Activated T-cell treated with anti-CD3 and anti-CD28 coated beads, Interleukin-2, amount 50 U/mL, for 24 hours (primary cell): ENCODE results near the gene TOGARAM1.
A peak's percentile ranks its signal among the peaks of the same experiment; 100 is the strongest.

ENCODE experiments used
- DNase-seq: peaks from one replicate; pipeline ENCODE4 v3.0.0-alpha.2; 2020
- H3K27ac Mint-ChIP-seq: 2 replicates; pipeline ENCODE4 v1.8.0; 2020; ENCODE audit warnings: mild to moderate bottlenecking, mixed read lengths
- H3K27me3 Mint-ChIP-seq: 2 replicates; pipeline ENCODE4 v1.8.0; 2020; ENCODE audit warnings: mixed read lengths
- H3K36me3 Mint-ChIP-seq: 2 replicates; pipeline ENCODE4 v1.8.0; 2020; ENCODE audit warnings: low read depth, mixed read lengths
- H3K4me1 Mint-ChIP-seq: 2 replicates; pipeline ENCODE4 v1.8.0; 2020; ENCODE audit warnings: low read depth, mixed read lengths
- H3K4me3 Mint-ChIP-seq: 2 replicates; pipeline ENCODE4 v1.8.0; 2020; ENCODE audit warnings: mild to moderate bottlenecking, moderate library complexity, mixed read lengths
- H3K9me3 Mint-ChIP-seq: 2 replicates; pipeline ENCODE4 v1.8.0; 2020; ENCODE audit warnings: mixed read lengths

The TOGARAM1 gene

GRCh38 chr14:44961554-44962333 is at the start of gene TOGARAM1, which contains the start of gene KLHL28:
TSS of gene TOGARAM1 (plus strand) at chr14:44962190. CDS start at chr14:44962422, 232 bp downstream.
TSS of gene KLHL28 (minus strand) at chr14:44961947. CDS start at chr14:44945928, 16,019 bp downstream.
- peaks cover 17% of the 10 kb centered on the region for H3K36me3 Mint-ChIP-seq
- peaks cover 60% of the 10 kb centered on the region for H3K4me1 Mint-ChIP-seq
- no peak within 1 kb of the TSS for H3K4me3 Mint-ChIP-seq

GRCh38 chr14:44914849-44915248 is 47.1 kb upstream of the TOGARAM1 start:
- Mint-ChIP-seq H3K36me3 (no peaks in the 10 kb centered on the region), H3K4me3 (no peak overlapping the region), H3K9me3 (peaks cover 6% of the 10 kb centered on the region), H3K27ac (no peak overlapping the region), H3K4me1 (peaks cover 11% of the 10 kb centered on the region), H3K27me3 (peaks cover 32% of the 10 kb centered on the region)
- no peak for DNase-seq

More at GRCh38 chr14:44961554-44962333, at the start of gene TOGARAM1, which contains the start of gene KLHL28:
- no peak within 1 kb of the TSS for H3K27ac Mint-ChIP-seq
- H3K9me3 Mint-ChIP-seq: peaks cover 13% of the 10 kb centered on the region
- no peaks in the 10 kb centered on the region for H3K27me3 Mint-ChIP-seq
- DNase-seq: peak; percentile 92

DNA sequence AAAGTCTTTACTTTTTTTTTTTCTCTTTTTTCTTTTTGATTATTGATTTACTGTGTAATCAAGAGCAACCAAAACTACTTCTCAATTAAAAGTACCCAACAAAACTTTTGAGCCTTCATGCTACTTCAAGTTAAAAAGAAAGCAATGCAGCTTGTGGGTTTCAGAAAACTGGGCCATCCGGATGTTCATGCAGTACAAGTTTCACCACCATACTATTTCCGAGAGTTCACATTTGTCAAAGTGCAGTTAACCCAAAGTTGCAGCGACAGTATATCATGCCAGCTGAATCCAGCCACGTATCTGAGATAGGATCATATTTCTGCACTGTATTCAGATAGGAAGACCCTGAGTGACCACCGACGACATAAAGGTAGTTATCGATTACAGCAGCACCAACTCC is 33.2 kb upstream of the TOGARAM1 start:
- Mint-ChIP-seq H3K4me3 (no peak overlapping the region), H3K4me1 (peaks cover 20% of the 10 kb centered on the region), H3K27me3 (no peaks in the 10 kb centered on the region), H3K36me3 (peaks cover 37% of the 10 kb centered on the region), H3K9me3 (no peaks in the 10 kb centered on the region), H3K27ac (no peak overlapping the region)
- no peak for DNase-seq

- H3K4me1 Mint-ChIP-seq: peaks cover 39% of the 10 kb centered on the region
- H3K9me3 Mint-ChIP-seq: peaks cover 3% of the 10 kb centered on the region
- peaks cover 76% of the 10 kb centered on the region for H3K36me3 Mint-ChIP-seq
- no peaks in the 10 kb centered on the region for H3K27me3 Mint-ChIP-seq
- no peak overlapping the region for H3K4me3 Mint-ChIP-seq
- no peak for DNase-seq
- no peak overlapping the region for H3K27ac Mint-ChIP-seq
Measured at GRCh38 chr14:44935155-44935554, 26.8 kb upstream of the TOGARAM1 start.

DNA sequence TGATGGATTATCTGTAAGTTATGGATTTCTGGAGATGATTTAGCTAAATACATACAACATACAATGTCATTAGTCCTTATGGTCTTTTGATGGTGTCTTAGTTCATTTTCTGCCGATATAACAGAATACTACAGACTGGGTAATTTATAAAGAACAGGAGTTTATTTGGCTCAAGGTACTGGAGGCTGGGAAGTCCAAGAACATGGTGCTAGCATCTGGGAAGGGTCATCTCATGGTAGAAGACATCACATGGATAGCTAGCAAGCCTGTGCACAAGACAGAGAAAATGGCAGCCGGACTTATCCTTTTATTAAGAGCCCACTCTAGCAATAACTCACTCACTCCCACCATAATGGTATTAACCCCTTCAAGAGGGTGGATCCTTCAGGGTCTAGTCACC is 24.4 kb upstream of the TOGARAM1 start:
- peaks cover 3% of the 10 kb centered on the region for H3K9me3 Mint-ChIP-seq
- no peak overlapping the region for H3K27ac Mint-ChIP-seq
- no peaks in the 10 kb centered on the region for H3K27me3 Mint-ChIP-seq
- no peak for DNase-seq
- no peak overlapping the region for H3K4me3 Mint-ChIP-seq
- peaks cover 44% of the 10 kb centered on the region for H3K4me1 Mint-ChIP-seq
- peaks cover 79% of the 10 kb centered on the region for H3K36me3 Mint-ChIP-seq

- Mint-ChIP-seq H3K4me1 (peaks cover 38% of the 10 kb centered on the region), H3K9me3 (peaks cover 3% of the 10 kb centered on the region), H3K27me3 (no peaks in the 10 kb centered on the region), H3K4me3 (no peak overlapping the region), H3K27ac (no peak overlapping the region), H3K36me3 (peaks cover 79% of the 10 kb centered on the region)
- no peak for DNase-seq
Measured at GRCh38 chr14:44940211-44940610, 21.8 kb upstream of the TOGARAM1 start.

- H3K9me3 Mint-ChIP-seq: peaks cover 3% of the 10 kb centered on the region
- peaks cover 43% of the 10 kb centered on the region for H3K4me1 Mint-ChIP-seq
- H3K36me3 Mint-ChIP-seq: peaks cover 84% of the 10 kb centered on the region
- DNase-seq: no peak
- no peak overlapping the region for H3K4me3 Mint-ChIP-seq
- peak overlapping the region; percentile 62 for H3K27ac Mint-ChIP-seq
- no peaks in the 10 kb centered on the region for H3K27me3 Mint-ChIP-seq
Measured at GRCh38 chr14:44940944-44941343, 21.0 kb upstream of the TOGARAM1 start.

- peak overlapping the region; percentile 27 for H3K27ac Mint-ChIP-seq
- H3K4me1 Mint-ChIP-seq: peaks cover 37% of the 10 kb centered on the region
- peaks cover 83% of the 10 kb centered on the region for H3K36me3 Mint-ChIP-seq
- H3K27me3 Mint-ChIP-seq: no peaks in the 10 kb centered on the region
- no peak overlapping the region for H3K4me3 Mint-ChIP-seq
- peaks cover 3% of the 10 kb centered on the region for H3K9me3 Mint-ChIP-seq
- DNase-seq: no peak
Measured at GRCh38 chr14:44941591-44941990, 20.4 kb upstream of the TOGARAM1 start.

DNA sequence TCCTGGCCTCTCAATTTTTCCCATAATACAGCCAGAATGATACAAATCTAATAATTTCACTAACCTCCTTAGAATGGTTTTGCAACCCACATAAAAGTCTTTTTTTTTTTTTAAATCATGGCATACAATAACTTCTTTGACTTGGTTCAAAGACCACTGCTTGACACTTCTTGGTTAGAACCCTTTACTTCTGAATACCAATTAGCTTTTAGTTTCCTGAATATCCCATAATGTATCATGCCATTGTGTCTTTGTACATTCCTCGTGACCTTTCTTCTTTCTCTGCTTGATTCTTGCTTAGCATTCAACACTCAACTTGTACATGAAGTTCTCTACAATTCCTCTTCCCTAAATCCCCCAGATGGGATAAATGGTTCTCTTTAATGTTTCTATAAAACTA is 19.6 kb upstream of the TOGARAM1 start:
- Mint-ChIP-seq H3K9me3 (peaks cover 3% of the 10 kb centered on the region), H3K36me3 (peaks cover 86% of the 10 kb centered on the region), H3K4me1 (peaks cover 35% of the 10 kb centered on the region), H3K27me3 (no peaks in the 10 kb centered on the region), H3K4me3 (no peak overlapping the region), H3K27ac (no peak overlapping the region)
- no peak for DNase-seq

- Mint-ChIP-seq H3K27ac (no peak overlapping the region), H3K36me3 (peaks cover 85% of the 10 kb centered on the region), H3K27me3 (no peaks in the 10 kb centered on the region), H3K9me3 (no peaks in the 10 kb centered on the region), H3K4me1 (peaks cover 36% of the 10 kb centered on the region), H3K4me3 (no peak overlapping the region)
- DNase-seq: no peak
Measured at GRCh38 chr14:44944107-44944506, 17.9 kb upstream of the TOGARAM1 start.

GRCh38 chr14:44945264-44945663 is 16.7 kb upstream of the TOGARAM1 start:
- no peaks in the 10 kb centered on the region for H3K27me3 Mint-ChIP-seq
- no peaks in the 10 kb centered on the region for H3K9me3 Mint-ChIP-seq
- DNase-seq: no peak
- no peak overlapping the region for H3K27ac Mint-ChIP-seq
- H3K4me1 Mint-ChIP-seq: peaks cover 37% of the 10 kb centered on the region
- H3K4me3 Mint-ChIP-seq: no peak overlapping the region
- H3K36me3 Mint-ChIP-seq: peaks cover 78% of the 10 kb centered on the region

DNA sequence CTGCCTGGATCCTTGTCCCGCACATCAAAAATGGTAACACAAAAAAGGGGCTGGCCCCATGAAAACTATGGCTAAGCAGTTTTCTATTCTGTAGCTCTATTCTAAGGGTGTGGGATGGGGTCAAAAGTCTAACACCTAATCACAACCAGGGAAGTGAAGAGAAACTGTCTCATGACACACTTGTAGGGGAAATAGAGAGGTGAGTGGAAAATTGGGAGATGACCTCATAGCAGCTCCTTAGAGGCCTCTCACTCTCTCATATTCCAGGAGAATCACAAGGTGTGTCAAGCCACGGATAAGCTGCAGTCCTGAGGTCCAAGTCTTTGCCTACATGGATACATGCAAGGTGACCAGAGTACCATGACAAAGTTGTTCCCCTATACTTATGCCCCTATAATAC is 10.9 kb upstream of the TOGARAM1 start:
- H3K4me1 Mint-ChIP-seq: peaks cover 48% of the 10 kb centered on the region
- no peak overlapping the region for H3K27ac Mint-ChIP-seq
- DNase-seq: no peak
- no peaks in the 10 kb centered on the region for H3K27me3 Mint-ChIP-seq
- peaks cover 67% of the 10 kb centered on the region for H3K36me3 Mint-ChIP-seq
- H3K4me3 Mint-ChIP-seq: no peak overlapping the region
- no peaks in the 10 kb centered on the region for H3K9me3 Mint-ChIP-seq

GRCh38 chr14:44952391-44953110 is 9.4 kb upstream of the TOGARAM1 start:
- H3K27me3 Mint-ChIP-seq: no peaks in the 10 kb centered on the region
- no peak overlapping the region for H3K4me3 Mint-ChIP-seq
- no peaks in the 10 kb centered on the region for H3K9me3 Mint-ChIP-seq
- no peak for DNase-seq
- no peak overlapping the region for H3K27ac Mint-ChIP-seq
- H3K36me3 Mint-ChIP-seq: peaks cover 60% of the 10 kb centered on the region
- peaks cover 54% of the 10 kb centered on the region for H3K4me1 Mint-ChIP-seq

- H3K36me3 Mint-ChIP-seq: peaks cover 46% of the 10 kb centered on the region
- H3K27me3 Mint-ChIP-seq: no peaks in the 10 kb centered on the region
- no peaks in the 10 kb centered on the region for H3K9me3 Mint-ChIP-seq
- H3K4me3 Mint-ChIP-seq: no peak overlapping the region
- no peak for DNase-seq
- peaks cover 59% of the 10 kb centered on the region for H3K4me1 Mint-ChIP-seq
- no peak overlapping the region for H3K27ac Mint-ChIP-seq
Measured at GRCh38 chr14:44954750-44955149, 7.2 kb upstream of the TOGARAM1 start.

DNA sequence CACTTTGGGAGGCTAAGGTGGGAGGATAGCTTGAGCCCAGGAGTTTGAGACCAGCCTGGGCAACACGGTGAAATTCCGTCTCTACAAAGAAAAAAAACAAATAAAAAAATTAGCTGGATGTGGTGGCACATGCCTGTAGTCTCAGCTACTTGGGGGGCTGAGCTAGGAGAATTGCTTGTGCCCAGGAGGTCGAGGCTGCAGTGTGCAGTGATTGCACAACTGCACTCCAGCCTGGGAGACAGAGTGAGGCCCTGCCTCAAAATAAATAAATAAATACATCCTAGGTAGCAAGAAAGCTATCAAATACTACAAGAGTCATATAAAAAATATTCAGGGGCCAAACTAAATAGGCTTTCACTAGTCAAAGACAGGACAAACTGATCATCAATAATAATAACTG is 6.5 kb upstream of the TOGARAM1 start:
- H3K36me3 Mint-ChIP-seq: peaks cover 44% of the 10 kb centered on the region
- no peaks in the 10 kb centered on the region for H3K9me3 Mint-ChIP-seq
- no peak overlapping the region for H3K27ac Mint-ChIP-seq
- no peak overlapping the region for H3K4me3 Mint-ChIP-seq
- peaks cover 65% of the 10 kb centered on the region for H3K4me1 Mint-ChIP-seq
- H3K27me3 Mint-ChIP-seq: no peaks in the 10 kb centered on the region
- no peak for DNase-seq
